GM23248 (cell line): ENCODE data around the gene NDST4. TPM values are rescaled to one million over a fixed set of nuclear protein-coding genes. Genes with fewer than 3 reads are reported as not detected.

ENCODE experiments used
- DNase-seq: peaks from one replicate; pipeline ENCODE4 v3.0.0-alpha.2; 2015
- H2AFZ ChIP-seq: fragments of 200-600 bp; sonication (generic); 2 replicates; pipeline ENCODE4 v1.6.1; 2016; ENCODE audit warnings: antibody characterized with exemption
- H3F3A ChIP-seq: fragments of 200-600 bp; sonication (generic); 2 replicates; pipeline ENCODE4 v1.6.1; 2016; ENCODE audit warnings: mild to moderate bottlenecking, antibody characterized with exemption, mixed run types; ENCODE audit not compliant: insufficient read depth
- H3K27ac ChIP-seq: fragments of 200-600 bp; sonication (generic); 2 replicates; pipeline ENCODE4 v1.5.1; 2016; ENCODE audit warnings: mild to moderate bottlenecking
- H3K27me3 ChIP-seq: fragments of 200-600 bp; sonication (generic); replicated peaks from 2 replicates; pipeline ENCODE4 v1.6.1; 2016; ENCODE audit warnings: mild to moderate bottlenecking; ENCODE audit not compliant: insufficient read depth
- H3K36me3 ChIP-seq: fragments of 200-600 bp; sonication (generic); 2 replicates; pipeline ENCODE4 v1.6.1; 2016; ENCODE audit warnings: low read depth, mild to moderate bottlenecking
- H3K4me1 ChIP-seq: fragments of 200-600 bp; sonication (generic); 2 replicates; pipeline ENCODE4 v1.6.1; 2016; ENCODE audit warnings: mild to moderate bottlenecking; ENCODE audit not compliant: insufficient read depth
- H3K4me2 ChIP-seq: fragments of 200-600 bp; sonication (generic); one replicate; pipeline ENCODE4 v1.6.1; 2016; ENCODE audit warnings: mild to moderate bottlenecking; ENCODE audit not compliant: unreplicated experiment
- H3K4me3 ChIP-seq: fragments of 200-600 bp; sonication (generic); 2 replicates; pipeline ENCODE4 v1.5.1; 2016; ENCODE audit warnings: mild to moderate bottlenecking
- H3K79me2 ChIP-seq: fragments of 200-600 bp; sonication (generic); 2 replicates; pipeline ENCODE4 v1.6.1; 2016; ENCODE audit warnings: mild to moderate bottlenecking; ENCODE audit not compliant: insufficient read depth
- H3K9ac ChIP-seq: fragments of 200-600 bp; sonication (generic); 2 replicates; pipeline ENCODE4 v1.6.1; 2016; ENCODE audit warnings: mild to moderate bottlenecking
- H3K9me2 ChIP-seq: fragments of 200-600 bp; sonication (generic); 2 replicates; pipeline ENCODE4 v1.6.1; 2016; ENCODE audit warnings: mixed run types, mild to moderate bottlenecking, moderate library complexity; ENCODE audit not compliant: insufficient read depth
- H3K9me3 ChIP-seq: fragments of 200-600 bp; sonication (generic); one replicate; pipeline ENCODE4 v1.6.1; 2017; ENCODE audit warnings: low read depth
- H4K20me1 ChIP-seq: fragments of 200-600 bp; sonication (generic); 2 replicates; pipeline ENCODE4 v1.6.0; 2016; ENCODE audit not compliant: insufficient read depth
- EZH2 ChIP-seq: fragments of 200-600 bp; sonication (generic); IDR thresholded peaks from 2 replicates; pipeline ENCODE4 v1.6.1; 2018; ENCODE audit warnings: antibody characterized with exemption, mild to moderate bottlenecking; ENCODE audit not compliant: insufficient read depth, poor library complexity, severe bottlenecking
- EZH2phosphoT487 ChIP-seq: fragments of 200-600 bp; sonication (generic); IDR thresholded peaks from 2 replicates; pipeline ENCODE4 v1.6.1; 2018; ENCODE audit warnings: antibody characterized with exemption, moderate library complexity, mild to moderate bottlenecking, low read depth; ENCODE audit not compliant: insufficient read depth
- WGBS, 2 experiments: methylation state at CpG; one replicate each; pipeline ENCODE4 v1.1.6; 2015 to 2017; ENCODE audit warnings: low lambda C conversion rate in 2 of 2, low coverage in 1 of 2; ENCODE audit errors: missing lambda C conversion rate in 2 of 2; 5-methylcytosine and 5-hydroxymethylcytosine counted together
- in situ Hi-C: fragments of 300-500 bp; cut with MboI; formaldehyde crosslinking; loops from 2 replicates; pipeline ENCODE4 v1.15.0; 2020
- polyA plus RNA-seq: library from polyadenylated mRNA; unstranded; fragments of >200 nt; fragmentation: Nextera tagmentation; extraction: Ambion mirVana; gene quantifications from 2 replicates; pipeline ENCODE4 v1.2.1, GENCODE V29; 2016
- total RNA-seq: library from RNA; depleted of rRNA; stranded (reverse); fragments of >200 nt; shearing (Covaris generic); gene quantifications from 2 replicates; pipeline ENCODE4 v1.2.3, GENCODE V29; 2014

The NDST4 gene
- total and polyA plus RNA-seq, 2 experiments from 2014 or later: not detected

- Histone ChIP-seq H3K36me3 (no peaks in the 10 kb centered on the region), H3K79me2 (no peaks in the 10 kb centered on the region), H2AFZ (no peak overlapping the region), H3F3A (no peaks in the 10 kb centered on the region), H3K27me3 (no peaks in the 10 kb centered on the region), H3K27ac (no peak overlapping the region), H3K4me2 (no peak overlapping the region), H3K9me3 (no peaks in the 10 kb centered on the region), H3K4me1 (no peaks in the 10 kb centered on the region), H3K4me3 (no peak overlapping the region), H3K9me2 (no peaks in the 10 kb centered on the region), H4K20me1 (no peaks in the 10 kb centered on the region), H3K9ac (no peak overlapping the region)
- no peak for TF ChIP-seq EZH2phosphoT487
- no peak for TF ChIP-seq EZH2
- WGBS, 2 experiments: 3 to 15% methylated on average over 1 of the region's 1 CpG
- in situ Hi-C loops: no loop called here
- no peak for DNase-seq
Observed at GRCh38 chr4:114860786-114861185, 252.6 kb downstream of the NDST4 start.

GRCh38 chr4:114857831-114858230 is 255.6 kb downstream of the NDST4 start:
- no peak overlapping the region for H3K4me3 ChIP-seq
- no peak overlapping the region for H3K4me2 ChIP-seq
- no peaks in the 10 kb centered on the region for H3K4me1 ChIP-seq
- no peak for DNase-seq
- no peaks in the 10 kb centered on the region for H3K9me2 ChIP-seq
- WGBS, 2 experiments: 0 to 10% methylated on average over 1 of the region's 1 CpG
- no peaks in the 10 kb centered on the region for H3K79me2 ChIP-seq
- in situ Hi-C loops: no loop called here
- H4K20me1 ChIP-seq: no peaks in the 10 kb centered on the region
- no peak overlapping the region for H3K9ac ChIP-seq
- H3K27ac ChIP-seq: no peak overlapping the region
- H3K36me3 ChIP-seq: no peaks in the 10 kb centered on the region
- H3F3A ChIP-seq: no peaks in the 10 kb centered on the region
- no peak for TF ChIP-seq EZH2phosphoT487
- TF ChIP-seq EZH2: no peak
- no peaks in the 10 kb centered on the region for H3K9me3 ChIP-seq
- H3K27me3 ChIP-seq: no peaks in the 10 kb centered on the region
- H2AFZ ChIP-seq: no peak overlapping the region

- TF ChIP-seq EZH2phosphoT487: no peak
- TF ChIP-seq EZH2: no peak
- Histone ChIP-seq H3K9ac (no peak overlapping the region), H3K27me3 (no peaks in the 10 kb centered on the region), H2AFZ (no peak overlapping the region), H3K79me2 (no peaks in the 10 kb centered on the region), H3K4me1 (no peaks in the 10 kb centered on the region), H3K36me3 (no peaks in the 10 kb centered on the region), H3K27ac (no peak overlapping the region), H3F3A (no peaks in the 10 kb centered on the region), H3K9me3 (no peaks in the 10 kb centered on the region), H4K20me1 (no peaks in the 10 kb centered on the region), H3K9me2 (no peaks in the 10 kb centered on the region), H3K4me3 (no peak overlapping the region), H3K4me2 (no peak overlapping the region)
- in situ Hi-C loops: no loop called here
- 11 to 12% methylated on average over 1 of the region's 1 CpG for WGBS, 2 experiments
- no peak for DNase-seq
Observed at GRCh38 chr4:114839986-114840385, 273.4 kb downstream of the NDST4 start.

GRCh38 chr4:114830628-114831027 is 282.8 kb downstream of the NDST4 start:
- no peaks in the 10 kb centered on the region for H3K4me1 ChIP-seq
- 8% methylated on average over 2 of the region's 2 CpGs for WGBS, 2 experiments
- no peak overlapping the region for H3K4me2 ChIP-seq
- in situ Hi-C loops: no loop called here
- H3K27me3 ChIP-seq: no peaks in the 10 kb centered on the region; the same call in 1 of the 2 replicates
- no peak overlapping the region for H2AFZ ChIP-seq
- no peaks in the 10 kb centered on the region for H3K79me2 ChIP-seq
- no peak overlapping the region for H3K27ac ChIP-seq
- DNase-seq: no peak
- no peak overlapping the region for H3K9ac ChIP-seq
- no peaks in the 10 kb centered on the region for H3K36me3 ChIP-seq
- no peaks in the 10 kb centered on the region for H3K9me3 ChIP-seq
- H3K9me2 ChIP-seq: no peaks in the 10 kb centered on the region
- no peak overlapping the region for H3K4me3 ChIP-seq
- H3F3A ChIP-seq: no peaks in the 10 kb centered on the region
- H4K20me1 ChIP-seq: no peaks in the 10 kb centered on the region
- TF ChIP-seq EZH2phosphoT487 (no peak), EZH2 (no peak)

GRCh38 chr4:114827651-114828050 is 285.8 kb downstream of the NDST4 start:
- no peaks in the 10 kb centered on the region for H3K36me3 ChIP-seq
- WGBS, 2 experiments: 27 to 29% methylated on average over 5 of the region's 5 CpGs
- in situ Hi-C loops: no loop called here

More at GRCh38 chr4:114827651-114828050, 285.8 kb downstream of the NDST4 start:
- DNase-seq: no peak
- no peaks in the 10 kb centered on the region; the same call in 1 of the 2 replicates for H3K27me3 ChIP-seq
- no peak overlapping the region for H3K27ac ChIP-seq
- H3F3A ChIP-seq: no peaks in the 10 kb centered on the region
- H3K4me1 ChIP-seq: no peaks in the 10 kb centered on the region
- no peaks in the 10 kb centered on the region for H4K20me1 ChIP-seq
- no peaks in the 10 kb centered on the region for H3K9me2 ChIP-seq
- H3K79me2 ChIP-seq: no peaks in the 10 kb centered on the region
- no peaks in the 10 kb centered on the region for H3K9me3 ChIP-seq
- no peak overlapping the region for H2AFZ ChIP-seq
- H3K4me3 ChIP-seq: no peak overlapping the region
- TF ChIP-seq EZH2phosphoT487: no peak
- no peak for TF ChIP-seq EZH2
- H3K9ac ChIP-seq: no peak overlapping the region
- H3K4me2 ChIP-seq: no peak overlapping the region
